Non-pigmented ciliary epithelial cell (primary cell): ENCODE measurements around the gene IQGAP3.

Source experiments
- DNase-seq: peaks from one replicate; pipeline ENCODE4 v3.0.0-alpha.2; 2010; ENCODE audit warnings: low read depth

Gene IQGAP3

DNA sequence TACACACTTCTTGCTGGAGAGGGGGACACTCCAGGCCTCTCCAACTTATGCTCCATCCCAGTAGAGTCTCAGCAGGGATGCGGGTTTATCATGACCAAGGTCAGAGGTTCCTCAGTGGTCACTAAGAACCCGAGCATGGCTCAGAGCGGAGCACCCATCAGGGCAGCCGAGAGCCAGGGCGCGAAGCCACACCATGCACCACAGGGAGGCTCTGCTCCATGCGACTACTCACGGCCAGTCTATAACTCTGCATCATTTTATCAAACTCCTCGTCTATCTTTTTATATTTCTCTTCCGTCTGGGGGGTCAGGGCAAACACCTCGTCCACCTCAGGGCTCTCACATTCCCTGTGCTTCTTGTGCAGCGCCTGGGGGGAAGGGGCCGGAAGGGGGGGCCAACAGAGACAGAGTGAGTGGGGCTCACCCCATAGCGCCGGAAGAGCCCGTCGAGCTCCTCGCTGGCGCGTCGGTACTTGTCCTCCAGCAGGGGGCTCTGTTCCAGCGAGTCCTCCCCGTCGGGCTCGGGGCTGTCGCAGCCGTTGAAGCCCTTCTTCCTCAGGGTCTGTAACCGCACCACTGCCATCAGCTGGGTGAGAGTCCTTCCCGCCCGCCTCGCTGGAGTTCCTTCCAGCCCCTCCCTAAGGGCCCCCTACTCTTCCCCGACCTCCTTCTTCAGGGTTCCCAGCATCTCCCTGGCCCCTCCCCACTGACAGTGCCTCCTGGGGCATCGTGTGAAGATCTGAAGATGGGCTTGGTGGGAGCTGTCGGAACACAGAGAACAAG is 91.8 kb downstream of the IQGAP3 start:
- DNase-seq, result no peak

GRCh38 chr1:156480016-156480370 is 92.4 kb downstream of the IQGAP3 start:
- DNase-seq, result no peak

DNA sequence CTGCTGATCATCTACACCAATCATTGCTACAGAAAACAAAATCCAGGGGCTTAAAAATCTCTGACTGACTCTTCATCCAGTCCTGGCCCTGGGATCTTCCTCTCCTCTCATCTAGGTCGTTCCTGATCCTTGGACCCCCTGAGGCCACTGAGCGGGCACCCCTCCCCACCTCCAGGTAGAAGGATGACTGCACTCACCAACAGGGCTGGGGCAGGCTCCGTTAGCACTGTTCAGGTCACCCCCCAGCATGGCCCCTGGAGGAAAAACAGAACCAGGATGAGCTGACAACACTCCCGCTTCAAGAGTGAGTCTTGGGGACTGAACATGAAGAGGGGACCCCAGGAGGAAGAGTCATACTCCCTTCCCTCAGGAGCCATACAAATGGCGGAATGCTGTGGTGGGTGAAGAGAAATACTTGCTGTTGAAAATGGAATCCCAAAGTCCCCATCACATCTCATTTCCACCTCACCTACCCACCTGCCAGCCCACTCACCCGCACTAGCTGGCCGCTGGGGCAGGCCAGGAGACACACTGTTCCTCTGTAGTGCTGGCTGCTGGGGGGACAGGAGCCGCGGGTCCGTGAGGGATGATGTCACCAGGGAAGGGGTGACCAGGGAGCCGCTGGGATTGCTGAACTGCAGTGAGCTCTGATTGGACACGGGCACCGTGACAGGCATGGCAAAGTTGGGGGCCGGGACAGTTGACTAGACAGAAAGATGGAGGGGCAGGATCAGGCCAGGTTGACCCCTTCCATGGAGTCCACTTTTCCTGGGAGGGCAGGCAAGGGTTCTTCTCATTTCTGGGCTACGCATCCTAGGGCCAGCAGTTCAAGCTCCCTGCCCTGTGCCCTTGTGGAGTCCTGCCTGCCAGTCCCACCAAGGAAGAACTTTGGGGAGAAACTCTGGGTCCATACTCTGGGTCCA is 93.0 kb downstream of the IQGAP3 start:
- DNase-seq, result no peak

GRCh38 chr1:156478250-156478627 is 94.1 kb downstream of the IQGAP3 start:
- no peak for DNase-seq

GRCh38 chr1:156477526-156478249 is 94.7 kb downstream of the IQGAP3 start:
- no peak for DNase-seq

GRCh38 chr1:156476501-156477298 is 95.7 kb downstream of the IQGAP3 start:
- no peak for DNase-seq

DNA sequence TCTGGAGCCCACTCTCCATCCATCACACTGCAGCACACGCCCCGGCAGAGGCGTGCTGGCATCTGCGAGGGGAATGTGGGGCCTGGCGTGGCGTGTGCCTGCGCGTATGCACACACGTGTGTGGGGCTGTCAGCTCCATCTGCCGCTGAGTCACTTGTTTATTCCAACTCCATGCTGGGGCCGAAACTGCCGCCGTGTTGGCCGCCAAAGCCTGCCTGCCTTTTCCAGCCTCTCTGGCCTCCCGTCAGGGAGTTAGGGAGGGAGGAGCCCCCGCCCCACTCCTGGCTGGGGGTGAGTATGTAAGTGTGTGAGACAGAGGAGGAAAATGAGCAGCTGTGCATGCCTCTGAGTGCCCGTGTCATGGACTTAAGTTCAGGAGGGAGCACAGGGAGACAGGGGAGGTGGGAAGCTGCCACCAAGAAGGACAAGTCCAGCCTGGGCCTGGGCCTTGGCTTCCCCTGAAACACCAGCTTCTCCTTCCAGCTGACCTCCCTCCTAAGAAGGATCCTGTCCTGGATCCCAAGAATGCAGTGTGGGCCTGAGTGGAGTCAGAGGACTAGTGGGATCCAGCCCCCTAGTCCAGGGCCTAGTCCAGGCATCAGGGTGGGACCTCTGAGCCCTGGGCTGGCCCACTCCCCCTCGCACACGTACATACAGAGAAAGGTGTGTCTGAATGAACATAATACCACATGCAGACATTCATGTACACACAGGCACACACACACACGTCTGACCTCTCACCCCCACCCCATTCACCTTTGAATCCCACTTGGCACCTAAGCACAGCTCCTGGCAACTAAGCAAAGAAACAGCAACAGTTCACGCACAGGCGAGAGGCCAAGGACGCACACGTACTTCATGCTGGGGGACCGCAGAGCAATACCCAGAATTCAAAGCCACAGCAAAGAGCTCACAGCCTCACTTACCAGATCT is 96.5 kb downstream of the IQGAP3 start:
- DNase-seq, result no peak
